Measurements from ENCODE around the gene INHA. TPM values are rescaled to one million over a fixed set of nuclear protein-coding genes. Genes with fewer than 3 reads are reported as not detected.

The INHA gene
- total RNA-seq, 1 donor from 2014 or later, result 2.4 TPM

GRCh38 chr2:219571311-219572236, 536 bp upstream of the INHA start, which contains the start of gene OBSL1:
Gene OBSL1 (minus strand): TSS chr2:219571539. CDS start chr2:219571232, 307 bp downstream.
- H3K27me3 ChIP-seq (ENCODE audit: low read depth), result peaks cover 44% of the 10 kb centered on the region
- peak within 1 kb of the TSS; percentile 79 for H3K4me3 ChIP-seq
- H3K4me1 ChIP-seq, result peaks cover 32% of the 10 kb centered on the region
- peak within 1 kb of the TSS; percentile 93 for H3K27ac ChIP-seq (replicated peaks)
- TF ChIP-seq, protein P1, sequence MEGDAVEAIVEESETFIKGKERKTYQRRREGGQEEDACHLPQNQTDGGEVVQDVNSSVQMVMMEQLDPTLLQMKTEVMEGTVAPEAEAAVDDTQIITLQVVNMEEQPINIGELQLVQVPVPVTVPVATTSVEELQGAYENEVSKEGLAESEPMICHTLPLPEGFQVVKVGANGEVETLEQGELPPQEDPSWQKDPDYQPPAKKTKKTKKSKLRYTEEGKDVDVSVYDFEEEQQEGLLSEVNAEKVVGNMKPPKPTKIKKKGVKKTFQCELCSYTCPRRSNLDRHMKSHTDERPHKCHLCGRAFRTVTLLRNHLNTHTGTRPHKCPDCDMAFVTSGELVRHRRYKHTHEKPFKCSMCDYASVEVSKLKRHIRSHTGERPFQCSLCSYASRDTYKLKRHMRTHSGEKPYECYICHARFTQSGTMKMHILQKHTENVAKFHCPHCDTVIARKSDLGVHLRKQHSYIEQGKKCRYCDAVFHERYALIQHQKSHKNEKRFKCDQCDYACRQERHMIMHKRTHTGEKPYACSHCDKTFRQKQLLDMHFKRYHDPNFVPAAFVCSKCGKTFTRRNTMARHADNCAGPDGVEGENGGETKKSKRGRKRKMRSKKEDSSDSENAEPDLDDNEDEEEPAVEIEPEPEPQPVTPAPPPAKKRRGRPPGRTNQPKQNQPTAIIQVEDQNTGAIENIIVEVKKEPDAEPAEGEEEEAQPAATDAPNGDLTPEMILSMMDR (IDR thresholded peaks at IDR 0.05; ENCODE audit: borderline replicate concordance), result peak; percentile 11
- intact Hi-C loops (cut with micrococcal nuclease), result no loop called here
- peaks cover 8% of the 10 kb centered on the region for H3K36me3 ChIP-seq
- H3K9me3 ChIP-seq (replicated peaks), result no peaks in the 10 kb centered on the region
- peak; percentile 85 for DNase-seq

DNA sequence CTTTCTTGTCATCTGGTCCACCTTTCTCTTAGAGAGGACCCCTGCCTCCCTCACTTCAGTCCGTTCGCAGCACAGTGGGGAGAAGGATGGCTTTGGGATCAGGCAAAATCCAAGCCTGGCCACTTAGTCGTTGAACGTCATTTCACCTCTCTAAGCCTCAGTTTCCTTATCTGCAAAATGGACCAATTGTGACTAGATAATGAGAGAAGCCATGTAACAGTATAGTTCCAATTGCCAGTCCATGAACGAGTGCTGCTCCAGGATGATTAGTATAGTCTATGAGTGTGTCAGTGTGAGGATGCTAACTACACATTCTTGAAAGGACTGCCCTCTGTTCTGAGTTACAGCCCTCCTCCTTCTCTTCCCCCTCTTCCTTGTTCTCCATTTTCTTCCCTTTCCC, 1.1 kb downstream of the INHA start:
- peaks cover 35% of the 10 kb centered on the region for H3K4me1 ChIP-seq
- no peak overlapping the region for H3K27ac ChIP-seq (replicated peaks)
- no peak for DNase-seq
- intact Hi-C loops (cut with micrococcal nuclease), result no loop called here
- H3K36me3 ChIP-seq, result no peaks in the 10 kb centered on the region
- no peaks in the 10 kb centered on the region for H3K9me3 ChIP-seq (replicated peaks)
- TF ChIP-seq, protein P1 (IDR thresholded peaks at IDR 0.05; ENCODE audit: borderline replicate concordance), result no peak
- H3K27me3 ChIP-seq (ENCODE audit: low read depth), result peaks cover 52% of the 10 kb centered on the region
- no peak overlapping the region for H3K4me3 ChIP-seq

- peaks cover 52% of the 10 kb centered on the region for H3K27me3 ChIP-seq (ENCODE audit: low read depth)
- no peak for DNase-seq
- TF ChIP-seq, protein P1 (IDR thresholded peaks at IDR 0.05; ENCODE audit: borderline replicate concordance), result no peak
- H3K36me3 ChIP-seq, result no peaks in the 10 kb centered on the region
- peaks cover 28% of the 10 kb centered on the region for H3K4me1 ChIP-seq
- H3K9me3 ChIP-seq (replicated peaks), result no peaks in the 10 kb centered on the region
- intact Hi-C loops (cut with micrococcal nuclease), result no loop called here
- H3K27ac ChIP-seq (replicated peaks), result no peak overlapping the region
- H3K4me3 ChIP-seq, result no peak overlapping the region
These were observed 2.6 kb downstream of the INHA start for GRCh38 chr2:219574484-219575311.

DNA sequence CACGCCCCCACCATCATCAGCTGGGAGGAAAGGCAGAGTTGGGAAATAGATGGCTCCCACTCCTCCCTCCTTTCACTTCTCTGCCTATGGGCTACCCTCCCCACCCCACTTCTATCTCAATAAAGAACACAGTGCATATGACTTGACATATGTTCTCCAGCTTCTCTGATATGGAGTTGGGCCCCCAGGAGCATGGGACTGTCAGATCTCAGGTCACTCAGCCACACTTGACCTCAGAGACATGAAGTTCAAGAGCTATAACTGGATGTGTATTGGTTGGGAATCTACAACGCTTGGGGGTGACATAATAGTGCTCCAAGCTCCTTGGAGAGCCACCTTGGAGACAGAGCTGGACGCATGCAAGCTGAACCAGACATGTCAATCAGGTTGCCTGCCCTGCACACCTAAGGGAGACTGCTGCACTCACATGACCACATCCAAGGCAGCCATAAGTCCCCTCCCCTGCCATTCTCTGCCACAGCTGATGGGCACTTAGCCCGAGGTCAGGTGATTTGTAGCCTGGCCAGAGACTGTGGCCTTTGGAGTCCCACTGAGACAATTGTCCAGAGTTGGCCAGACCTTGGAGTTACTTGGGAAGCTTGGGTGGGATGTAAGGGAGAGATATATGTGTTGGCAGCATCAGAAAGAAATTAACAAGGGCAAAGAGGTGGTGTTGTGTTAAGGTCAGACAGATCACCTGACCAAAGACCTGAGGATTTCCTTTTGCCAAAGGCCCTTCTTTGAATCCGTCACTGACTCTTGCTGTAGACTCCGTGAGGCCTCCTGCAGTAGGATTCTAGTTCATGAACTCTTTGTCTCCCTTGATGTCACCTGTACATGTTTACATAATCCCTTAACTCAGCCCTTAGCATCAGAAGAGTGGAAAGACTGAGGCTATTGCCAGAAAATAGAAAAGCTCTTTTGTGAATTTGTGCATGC, 3.7 kb downstream of the INHA start:
- Histone ChIP-seq H3K27ac (replicated peaks) (no peak overlapping the region), H3K36me3 (no peaks in the 10 kb centered on the region), H3K4me3 (no peak overlapping the region), H3K27me3 (ENCODE audit: low read depth) (peaks cover 42% of the 10 kb centered on the region), H3K9me3 (replicated peaks) (no peaks in the 10 kb centered on the region), H3K4me1 (peaks cover 18% of the 10 kb centered on the region)
- TF ChIP-seq, protein P1 (IDR thresholded peaks at IDR 0.05; ENCODE audit: borderline replicate concordance), result no peak
- intact Hi-C loops (cut with micrococcal nuclease), result no loop called here
- DNase-seq, result no peak
